Stomach (tissue), 4 donors: ENCODE measurements around the gene USP12.

Source experiments
- POLR2A ChIP-seq, 4 donors: fragments of 450-650 bp; IDR thresholded peaks; one replicate each; pipeline ENCODE4 v1.6.1; 2016; ENCODE audit warnings: antibody characterized with exemption in 4 of 4, control low read depth in 2 of 4, mild to moderate bottlenecking in 1 of 4, moderate library complexity in 1 of 4
- TF ChIP-seq, protein P1 (sequence below), 7 experiments: fragments of 450-650 bp in 4 of 7; fragments of 200-600 bp in 3 of 7; sonication (generic) in 3 of 7; IDR thresholded peaks; one replicate each; pipeline ENCODE4 v1.5.1; 2016 to 2019; ENCODE audit warnings: antibody characterized with exemption in 7 of 7, control low read depth in 2 of 7, mild to moderate bottlenecking in 1 of 7

DNA sequence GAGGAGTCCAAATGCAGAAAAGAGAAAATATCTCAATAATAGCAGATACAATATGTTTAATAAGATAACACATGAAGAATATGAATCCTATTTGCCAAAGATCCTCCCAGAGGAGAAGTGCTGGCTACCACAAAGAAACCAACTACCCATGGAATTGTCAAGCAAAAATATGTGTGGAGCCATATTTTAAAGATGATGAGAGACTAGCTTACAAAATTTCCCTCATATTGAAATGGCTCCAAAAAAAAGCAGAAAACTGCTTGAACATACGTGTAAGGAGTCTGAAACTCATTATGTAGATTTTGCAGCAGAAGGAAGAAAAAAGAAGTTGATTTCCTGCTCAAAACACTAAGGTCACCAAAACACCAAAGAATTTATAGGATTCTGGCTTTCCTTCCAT, 94.2 kb downstream of the USP12 start:
- TF ChIP-seq, protein P1, sequence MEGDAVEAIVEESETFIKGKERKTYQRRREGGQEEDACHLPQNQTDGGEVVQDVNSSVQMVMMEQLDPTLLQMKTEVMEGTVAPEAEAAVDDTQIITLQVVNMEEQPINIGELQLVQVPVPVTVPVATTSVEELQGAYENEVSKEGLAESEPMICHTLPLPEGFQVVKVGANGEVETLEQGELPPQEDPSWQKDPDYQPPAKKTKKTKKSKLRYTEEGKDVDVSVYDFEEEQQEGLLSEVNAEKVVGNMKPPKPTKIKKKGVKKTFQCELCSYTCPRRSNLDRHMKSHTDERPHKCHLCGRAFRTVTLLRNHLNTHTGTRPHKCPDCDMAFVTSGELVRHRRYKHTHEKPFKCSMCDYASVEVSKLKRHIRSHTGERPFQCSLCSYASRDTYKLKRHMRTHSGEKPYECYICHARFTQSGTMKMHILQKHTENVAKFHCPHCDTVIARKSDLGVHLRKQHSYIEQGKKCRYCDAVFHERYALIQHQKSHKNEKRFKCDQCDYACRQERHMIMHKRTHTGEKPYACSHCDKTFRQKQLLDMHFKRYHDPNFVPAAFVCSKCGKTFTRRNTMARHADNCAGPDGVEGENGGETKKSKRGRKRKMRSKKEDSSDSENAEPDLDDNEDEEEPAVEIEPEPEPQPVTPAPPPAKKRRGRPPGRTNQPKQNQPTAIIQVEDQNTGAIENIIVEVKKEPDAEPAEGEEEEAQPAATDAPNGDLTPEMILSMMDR (IDR thresholded peaks at IDR 0.05) = no peak
- no peak for TF ChIP-seq POLR2A (IDR thresholded peaks at IDR 0.05)
